ENCODE data around the gene SIGLEC1.

Gene SIGLEC1

DNA sequence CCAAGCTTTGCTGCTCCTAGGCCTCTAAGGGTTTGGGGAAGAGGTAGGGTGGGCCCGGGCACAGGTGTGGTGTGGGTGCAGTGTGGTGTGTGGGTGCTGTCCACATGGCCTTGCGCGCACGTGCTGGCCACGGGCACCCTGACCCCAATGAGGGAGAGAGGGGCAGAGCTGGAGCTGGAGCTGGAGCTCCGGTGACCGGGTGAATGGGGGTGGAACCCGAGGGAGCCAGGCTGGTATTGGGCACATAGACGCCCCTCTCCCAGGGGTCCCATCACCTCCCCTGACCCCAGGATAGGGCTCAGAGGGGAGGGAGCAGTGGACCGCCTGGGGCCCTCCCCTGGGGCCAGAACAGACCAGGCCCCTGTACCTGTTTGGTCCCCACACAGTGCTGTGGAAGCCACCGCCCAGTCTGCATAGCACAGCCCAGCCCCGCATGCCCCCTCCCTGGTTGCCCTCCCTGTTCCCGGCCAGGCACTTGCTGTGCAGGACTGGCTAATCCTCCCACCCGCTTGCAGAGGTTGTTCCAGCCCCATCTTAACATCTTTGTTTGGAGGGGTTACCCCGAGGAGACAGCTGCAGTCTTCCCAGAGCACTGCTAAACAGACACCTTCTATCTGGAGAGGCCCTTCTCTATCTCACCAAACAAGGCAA, 31.6 kb downstream of the SIGLEC1 start:
- no peak for DNase-seq (ENCODE audit: low read depth in 4 of 4, low spot score in 1 of 4)

- no peak for DNase-seq (ENCODE audit: low read depth in 4 of 4, low spot score in 1 of 4)
Measured at GRCh38 chr20:3679749-3680700, 32.4 kb downstream of the SIGLEC1 start.

DNA sequence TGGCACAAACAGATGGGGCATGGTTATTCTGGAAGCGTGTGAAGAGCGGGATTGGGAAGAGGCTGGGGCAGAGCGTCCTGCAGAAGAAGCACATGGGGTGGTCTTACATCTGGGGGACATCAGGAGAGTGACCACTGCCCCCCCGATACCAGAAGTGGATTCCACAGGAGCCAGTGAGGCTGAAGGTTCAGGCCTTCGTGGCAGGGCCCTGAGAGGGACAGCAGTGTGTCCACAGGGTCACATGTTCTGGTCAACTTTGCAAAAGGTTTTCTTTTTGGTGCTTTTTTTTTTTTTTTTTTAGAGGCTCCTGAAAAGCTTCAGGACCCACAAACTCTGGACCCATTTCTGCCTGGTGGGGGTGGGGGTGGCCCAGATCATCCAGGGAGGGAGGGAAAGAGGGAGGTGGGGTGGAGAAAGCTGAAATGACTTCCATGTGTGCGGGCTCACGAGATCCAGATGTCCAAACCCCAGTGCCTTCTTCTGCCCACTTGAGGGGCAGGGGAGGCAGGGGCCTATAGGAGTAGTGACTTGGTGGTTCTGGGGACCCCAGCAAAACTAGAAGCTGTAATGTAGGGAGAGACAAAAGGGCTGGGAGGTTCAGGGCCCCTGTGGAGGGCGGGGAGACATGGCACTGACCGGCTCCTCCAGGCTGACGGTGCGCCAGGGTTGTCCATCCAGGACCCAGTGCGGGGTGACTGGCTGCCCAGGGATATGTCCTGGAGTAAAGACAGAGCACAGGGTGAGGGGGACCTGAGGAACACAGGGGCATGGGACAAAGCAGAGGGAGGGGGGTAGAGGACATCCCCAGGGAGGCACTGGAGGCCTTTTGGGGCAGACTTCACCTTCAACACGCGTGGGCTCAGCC, 33.3 kb downstream of the SIGLEC1 start:
- DNase-seq (ENCODE audit: low read depth in 4 of 4, low spot score in 1 of 4) = no peak

DNA sequence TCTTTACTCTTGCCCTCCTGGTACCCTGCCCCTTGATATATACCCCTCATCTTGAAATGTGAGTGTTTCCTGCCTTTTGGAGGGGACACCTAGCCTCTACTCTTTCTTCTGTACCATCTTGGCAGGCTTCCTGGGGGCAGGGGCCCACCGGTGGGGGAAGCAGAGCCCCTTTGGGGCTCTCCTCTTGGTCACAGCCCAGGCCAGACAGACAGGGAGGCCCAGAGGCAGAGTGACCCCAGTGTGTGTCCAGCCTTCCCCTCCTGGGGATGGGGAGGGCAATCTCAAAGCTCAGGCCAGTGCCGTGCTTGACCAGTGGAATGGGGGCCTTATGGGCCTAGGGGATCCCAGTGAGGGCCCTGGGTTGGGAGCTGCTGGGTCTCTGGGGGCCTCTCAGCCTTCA, 34.2 kb downstream of the SIGLEC1 start:
- DNase-seq (ENCODE audit: low read depth in 4 of 4, low spot score in 1 of 4) = no peak

DNA sequence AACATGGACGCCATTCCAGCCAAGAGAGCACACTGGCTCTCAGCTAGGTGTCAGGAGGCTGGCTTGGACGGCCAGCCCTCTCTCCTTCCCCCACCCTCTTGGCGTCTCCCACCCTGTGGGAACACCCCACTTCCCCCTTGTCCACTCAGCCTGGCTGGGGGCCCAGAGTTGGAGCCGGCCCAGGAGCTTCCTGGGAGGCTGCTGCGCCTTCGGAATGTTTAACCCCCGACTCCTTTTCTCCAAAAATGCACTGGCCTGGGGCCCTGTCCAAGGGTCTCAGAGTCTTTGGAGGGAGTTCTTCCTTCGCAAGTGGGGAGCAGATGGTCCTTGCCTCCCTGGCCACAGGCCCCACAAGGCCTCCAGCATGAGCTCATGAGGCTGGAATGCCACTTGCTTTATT, 34.7 kb downstream of the SIGLEC1 start:
- DNase-seq (ENCODE audit: low read depth in 4 of 4, low spot score in 1 of 4) = no peak

GRCh38 chr20:3674995-3675900, 37.2 kb downstream of the SIGLEC1 start:
- DNase-seq (ENCODE audit: low read depth in 4 of 4, low spot score in 1 of 4) = no peak

- no peak for DNase-seq (ENCODE audit: low read depth in 4 of 4, low spot score in 1 of 4)
Measured at GRCh38 chr20:3674447-3674846, 38.0 kb downstream of the SIGLEC1 start.

DNA sequence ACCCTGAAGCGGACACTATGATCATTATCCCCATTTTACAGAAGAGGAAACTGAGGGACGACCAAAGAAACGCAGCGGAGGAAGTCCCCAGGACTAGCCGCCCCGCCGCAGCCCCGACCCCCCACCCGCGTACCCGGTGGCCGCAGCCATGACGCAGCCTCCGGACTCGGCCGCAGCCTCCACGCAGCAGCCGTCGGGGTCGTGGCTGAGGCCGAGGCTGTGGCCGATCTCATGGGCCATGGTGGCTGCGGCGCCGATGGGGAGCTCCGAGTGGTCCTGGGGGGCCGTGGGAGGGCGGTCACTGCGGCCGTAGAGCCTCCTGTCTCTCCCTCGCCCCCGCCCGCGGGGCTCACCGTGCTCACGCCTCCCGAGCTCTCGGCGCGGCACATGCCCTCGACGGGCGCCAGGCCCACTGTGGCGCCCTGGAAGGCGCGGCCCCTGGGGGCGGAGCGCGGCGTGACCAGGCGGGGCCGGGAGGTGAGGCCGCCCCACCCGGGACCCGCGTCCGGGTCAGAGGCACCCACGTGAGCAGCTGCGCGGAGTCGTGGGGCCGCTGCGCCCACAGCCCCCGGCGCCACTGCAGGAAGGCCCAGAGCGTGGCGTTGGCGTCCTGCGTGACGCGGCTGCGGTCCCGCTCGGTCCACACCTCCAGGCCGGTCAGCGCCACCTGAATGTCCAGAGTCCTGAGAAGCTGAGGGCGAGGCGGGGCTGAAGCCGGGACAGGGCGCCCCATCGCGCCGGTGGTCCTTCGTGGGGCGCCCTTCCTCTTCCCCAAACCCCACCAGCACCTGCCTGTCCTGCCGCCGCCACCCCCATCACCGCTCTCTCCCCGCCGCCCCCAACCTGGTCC, 39.0 kb downstream of the SIGLEC1 start:
- no peak for DNase-seq (ENCODE audit: low read depth in 4 of 4, low spot score in 1 of 4)

DNA sequence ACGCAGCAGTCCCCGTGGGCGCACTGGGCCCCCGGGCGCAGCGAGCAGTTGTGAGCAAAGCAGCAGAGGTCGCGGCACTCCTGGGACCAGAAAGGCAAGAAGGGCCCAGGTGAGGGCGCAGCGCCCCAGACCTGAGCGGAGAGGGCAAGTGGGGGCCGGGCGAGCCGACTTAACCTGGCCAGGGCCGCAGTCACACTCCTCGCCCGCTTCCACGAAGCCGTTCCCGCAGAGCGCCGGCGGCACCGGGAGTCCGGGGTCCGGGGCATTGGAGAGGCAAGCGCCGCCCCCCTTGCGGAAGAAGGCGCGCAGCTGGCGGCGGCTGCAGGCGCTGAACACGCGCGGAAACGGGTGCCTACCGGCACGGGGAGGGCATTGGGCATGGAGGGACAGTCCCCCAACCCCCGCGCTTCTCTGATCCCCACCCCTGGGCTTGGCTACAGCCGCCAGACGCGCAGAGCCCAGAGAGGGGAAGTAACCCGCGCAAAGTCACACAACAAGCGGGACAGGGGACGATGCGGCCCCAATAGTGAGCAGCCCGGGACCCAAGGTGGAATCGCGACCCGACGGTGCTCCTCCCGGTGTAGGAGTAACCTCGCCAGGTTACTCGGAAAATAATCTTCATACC, 39.7 kb downstream of the SIGLEC1 start:
- no peak for DNase-seq (ENCODE audit: low read depth in 4 of 4, low spot score in 1 of 4)

GRCh38 chr20:3671986-3672546, 40.3 kb downstream of the SIGLEC1 start:
- no peak for DNase-seq (ENCODE audit: low read depth in 4 of 4, low spot score in 1 of 4)

DNA sequence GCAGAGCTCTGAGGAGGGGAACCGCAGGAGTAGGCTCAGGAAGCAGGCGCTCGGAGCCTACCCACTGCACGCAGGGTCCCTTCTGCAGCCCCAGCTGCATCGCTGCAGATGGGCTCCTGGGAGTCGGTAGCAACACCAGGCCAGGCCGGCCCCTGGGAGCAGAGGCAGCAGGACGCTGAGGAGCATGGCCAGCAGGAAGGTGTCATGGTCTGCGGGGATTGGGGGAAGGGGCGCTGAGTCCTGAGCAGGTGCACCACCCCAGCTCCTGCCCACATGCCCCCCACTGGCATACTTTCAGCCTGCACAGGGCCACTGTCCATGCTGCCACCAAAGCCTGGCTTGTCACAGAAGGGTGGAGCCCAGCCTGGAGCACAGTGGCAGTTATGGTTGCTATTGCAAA, 41.5 kb downstream of the SIGLEC1 start:
- no peak for DNase-seq (ENCODE audit: low read depth in 4 of 4, low spot score in 1 of 4)

DNA sequence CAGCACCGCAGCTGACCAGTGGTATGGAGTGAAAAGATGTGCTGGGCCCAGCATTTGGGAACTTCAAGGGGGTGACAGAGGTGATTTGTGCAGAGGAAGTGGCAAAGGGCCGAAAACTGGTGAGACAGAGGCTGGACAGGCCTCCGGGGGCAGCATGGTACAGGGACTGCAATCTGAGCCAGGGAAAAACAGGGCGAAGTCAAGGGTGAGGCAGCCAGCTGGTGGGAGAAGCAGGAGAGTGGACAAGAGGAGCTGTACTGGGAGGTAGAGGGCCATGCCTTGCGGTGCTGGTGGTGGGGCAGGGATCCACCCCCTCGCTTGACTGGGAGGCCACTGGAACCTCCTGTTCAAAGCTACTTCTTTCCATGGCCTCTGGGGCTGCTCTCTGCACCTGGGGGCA, 41.9 kb downstream of the SIGLEC1 start:
- DNase-seq (ENCODE audit: low read depth in 4 of 4, low spot score in 1 of 4) = no peak

- no peak for DNase-seq (ENCODE audit: low read depth in 4 of 4, low spot score in 1 of 4)
Measured at GRCh38 chr20:3669710-3670367, 42.6 kb downstream of the SIGLEC1 start.

- DNase-seq (ENCODE audit: low read depth in 4 of 4, low spot score in 1 of 4) = no peak
Measured at GRCh38 chr20:3667434-3668037, 44.9 kb downstream of the SIGLEC1 start.

DNA sequence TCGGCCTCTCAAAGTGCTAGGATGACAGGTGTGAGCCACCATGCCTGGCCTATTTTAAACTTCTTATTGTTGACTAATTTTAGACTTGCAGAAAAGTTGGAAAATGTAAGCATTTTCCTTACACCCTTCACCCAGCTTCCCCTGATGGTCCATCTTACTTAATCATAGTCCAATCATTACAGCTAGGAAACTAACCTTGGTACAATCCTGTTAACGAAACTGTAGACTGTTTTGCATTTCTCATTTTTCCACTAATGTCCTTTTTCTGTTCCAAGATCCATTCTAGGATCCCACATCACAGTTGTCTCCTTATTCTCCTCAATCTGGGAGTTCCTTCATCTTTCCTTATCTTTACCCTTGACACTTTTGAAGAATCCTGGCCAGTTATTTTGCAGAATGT, 48.5 kb downstream of the SIGLEC1 start:
- DNase-seq (ENCODE audit: low read depth in 4 of 4, low spot score in 1 of 4) = no peak

DNA sequence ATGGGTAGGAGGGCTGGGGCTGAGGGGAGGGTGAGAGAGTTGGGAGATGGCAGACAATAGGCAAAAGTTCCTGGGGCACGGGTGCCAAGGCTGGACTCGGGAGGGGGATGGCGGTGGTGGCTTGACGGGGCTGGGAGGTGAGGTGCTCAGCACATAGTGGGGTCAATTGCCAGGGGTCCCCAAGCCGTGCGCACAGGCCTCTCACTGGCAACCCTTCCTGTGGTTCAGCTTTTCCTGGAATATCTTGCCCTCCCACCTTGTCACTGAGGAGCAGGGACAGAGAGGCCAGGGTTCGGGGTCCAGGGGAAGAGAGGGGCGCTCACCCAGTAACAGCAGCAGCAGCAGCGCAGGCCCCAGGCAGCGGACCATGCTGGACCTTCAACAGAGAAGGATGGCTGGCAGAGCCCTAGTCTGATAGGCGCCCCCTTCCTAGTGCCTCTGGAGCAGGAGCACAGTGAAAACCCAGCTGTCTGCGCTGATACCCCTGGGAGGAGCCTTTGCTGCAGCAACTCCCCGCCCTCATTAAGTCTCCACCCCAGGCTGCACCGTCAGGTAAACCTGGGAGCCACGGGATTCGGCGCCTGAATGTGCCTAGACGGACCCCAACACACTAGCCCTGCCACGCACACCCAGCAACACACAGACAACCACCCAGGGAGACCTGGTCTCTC, 49.2 kb downstream of the SIGLEC1 start, which contains the start of gene GFRA4:
Gene GFRA4, minus strand, starts transcription at position 369 of the 671 bp plus-strand sequence. Its CDS starts 0 bp downstream, at position 369.
- no peak for DNase-seq (ENCODE audit: low read depth in 4 of 4, low spot score in 1 of 4)

Measured in stimulated activated CD4-positive, alpha-beta T cell treated with anti-CD3 and anti-CD28 coated beads, Interleukin-1b, Interleukin-23, amount 100 ng/mL, for 24 hours (primary cell).